Epidermal melanocyte (primary cell): ENCODE data around the gene C9orf152.
"Not testable (repeated sequence)": the region's sequence is repeated elsewhere in the genome, so short reads cannot be mapped to it uniquely, and the experiment has no call there.

Experiments
- DNase-seq: peaks from one replicate; pipeline ENCODE4 v3.0.0; 2011; ENCODE audit warnings: low spot score; ENCODE audit not compliant: insufficient read length

The C9orf152 gene

DNA sequence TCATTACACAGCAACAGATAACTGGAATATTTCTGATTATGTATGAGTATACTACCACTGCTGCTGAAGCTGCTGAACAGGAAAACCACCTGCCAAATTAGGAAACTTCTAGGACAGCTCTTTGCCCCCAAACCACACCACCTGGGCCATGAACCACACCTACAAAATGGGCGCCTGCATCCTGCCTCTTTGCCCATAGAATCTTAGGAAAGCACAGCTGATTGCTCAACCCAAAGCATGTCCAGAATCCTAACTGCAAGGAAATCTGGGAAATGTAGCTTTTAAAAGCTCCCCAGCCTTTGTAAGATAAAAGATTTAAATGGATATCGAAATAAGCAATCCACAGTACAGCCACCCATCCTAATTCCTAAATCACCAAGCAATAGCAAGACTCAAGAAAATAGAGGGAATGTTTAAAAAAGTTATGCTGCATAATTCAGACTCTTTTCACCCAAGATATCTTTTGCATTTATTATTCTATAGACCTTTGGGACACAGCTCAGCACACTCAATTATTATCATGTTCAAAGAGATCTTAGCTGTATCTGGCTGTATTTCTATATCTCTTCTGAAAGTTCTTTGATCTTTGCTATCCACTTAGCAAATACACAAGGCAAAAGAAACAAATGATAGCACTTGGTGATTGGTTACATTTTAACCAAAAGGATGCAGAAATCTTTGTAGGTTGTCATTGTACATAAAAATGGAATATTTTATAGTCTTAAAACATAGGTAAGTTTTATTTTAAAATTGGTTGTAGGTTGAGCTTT is 6.8 kb upstream of the C9orf152 start:
- no peak for DNase-seq

DNA sequence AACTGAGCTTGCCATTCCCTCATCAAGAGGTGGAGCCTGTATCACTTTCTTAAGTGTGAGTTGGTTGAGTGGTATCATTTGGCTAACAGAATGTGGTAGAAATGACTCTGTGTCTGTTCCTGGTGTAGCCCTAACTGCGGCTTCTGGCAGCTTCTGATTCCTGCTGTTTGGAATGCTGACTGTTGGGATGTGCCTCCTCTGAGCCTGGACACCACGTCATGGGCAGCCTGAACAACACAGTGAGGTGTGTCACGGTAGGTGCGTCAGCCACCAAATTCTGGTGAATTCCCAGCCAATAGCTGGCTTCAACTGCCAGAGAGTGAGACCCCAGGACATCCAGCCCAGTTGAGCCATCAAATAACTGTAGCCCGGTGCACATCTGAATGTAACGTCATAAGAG is 6.1 kb upstream of the C9orf152 start:
- DNase-seq = no peak

DNA sequence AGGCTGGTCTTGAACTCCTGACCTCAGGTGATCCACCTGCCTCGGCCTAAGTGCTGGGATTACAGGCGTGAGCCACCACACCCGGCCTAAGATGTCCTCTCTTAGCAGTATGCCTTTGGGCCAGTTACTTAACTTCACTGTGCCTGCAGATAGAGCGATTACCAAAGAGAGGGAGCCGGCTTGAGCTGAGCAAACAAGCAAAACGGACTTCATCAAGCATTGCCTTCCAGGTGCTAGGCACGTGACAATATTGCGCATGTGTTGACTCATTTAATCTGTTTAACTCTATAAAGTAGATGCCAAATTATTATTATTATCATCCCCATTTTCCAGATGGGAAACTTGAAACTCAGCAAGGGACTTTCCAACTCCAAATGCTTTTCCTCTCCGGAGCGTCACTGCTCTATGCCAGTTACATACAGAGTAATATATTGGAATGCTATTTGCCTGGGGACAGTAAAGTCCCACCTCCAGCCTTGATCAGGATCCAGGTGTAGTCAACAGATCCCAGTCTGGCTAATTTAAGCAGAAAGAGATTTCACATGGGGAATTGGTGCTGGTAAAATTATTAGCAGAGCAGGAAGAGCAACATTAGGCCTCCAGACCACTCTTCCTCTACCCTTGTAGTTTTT is 5.6 kb upstream of the C9orf152 start:
- DNase-seq = no peak

DNA sequence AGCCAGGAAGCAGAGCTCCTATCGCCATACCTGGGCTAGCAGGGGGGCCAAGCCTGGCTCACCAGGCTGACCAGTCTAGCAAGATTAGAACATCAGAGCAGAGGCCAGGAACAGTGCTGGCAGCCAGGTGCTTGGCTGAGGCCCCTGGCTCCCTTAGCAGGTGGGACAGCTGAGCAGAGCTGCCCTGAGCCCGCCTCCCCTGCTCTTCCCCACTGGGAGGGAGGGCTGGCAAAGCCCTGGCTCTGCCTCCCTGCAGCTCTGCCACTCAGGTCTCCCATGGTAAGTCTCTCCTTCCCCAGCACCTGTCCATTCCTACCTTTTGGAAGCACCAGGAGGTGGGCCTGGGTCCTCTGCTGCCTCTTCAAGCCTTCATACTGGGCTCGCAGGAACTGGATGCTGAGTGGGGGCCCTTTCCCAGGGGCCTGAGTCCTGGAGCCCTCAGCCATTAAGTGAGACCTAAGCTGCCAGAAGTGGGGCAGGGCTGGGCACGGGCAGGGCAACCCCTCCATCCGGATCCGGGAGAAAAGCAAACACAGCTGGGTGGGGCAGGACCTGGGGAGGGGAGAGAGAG is 803 bp downstream of the C9orf152 start:
- no peak for DNase-seq

DNA sequence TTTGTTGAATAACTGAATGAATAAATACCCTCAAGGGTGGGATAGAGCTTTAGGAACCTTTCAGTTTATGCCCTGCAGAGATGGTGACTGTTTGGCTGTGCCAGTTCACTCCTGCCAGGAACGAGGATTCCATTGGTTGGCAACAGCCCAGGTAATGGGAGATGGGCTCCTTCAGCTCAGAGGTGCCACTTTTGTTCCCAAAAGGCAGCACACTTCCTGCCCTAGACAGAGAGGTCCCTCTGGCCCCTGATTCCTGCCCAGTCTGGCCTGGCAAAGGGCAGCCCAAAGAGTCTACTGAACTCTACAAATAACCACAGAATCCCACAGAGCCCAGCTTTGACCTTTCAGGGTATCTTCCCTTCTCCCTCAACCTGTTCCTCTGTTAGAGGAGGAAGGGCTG is 1.6 kb downstream of the C9orf152 start:
- no peak for DNase-seq

DNA sequence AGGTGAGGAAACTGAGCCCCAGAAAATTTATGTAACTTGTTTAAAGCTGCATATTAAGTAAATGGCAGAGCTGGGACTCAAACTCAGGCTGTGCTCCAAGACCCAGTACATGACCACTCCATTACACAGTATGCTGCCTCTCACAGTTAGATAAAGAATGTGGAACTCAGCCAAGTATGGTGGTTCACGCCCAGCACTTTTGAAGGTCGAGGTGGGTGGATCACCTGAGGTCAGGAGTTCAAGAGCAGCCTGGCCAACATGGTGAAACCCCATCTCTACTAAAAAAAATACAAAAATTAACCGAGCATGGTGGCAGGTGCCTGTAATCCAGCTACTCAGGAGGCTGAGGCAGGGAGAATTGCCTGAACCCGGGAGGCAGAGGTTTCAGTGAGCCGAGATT is 2.3 kb downstream of the C9orf152 start:
- not testable (repeated sequence) for DNase-seq

DNA sequence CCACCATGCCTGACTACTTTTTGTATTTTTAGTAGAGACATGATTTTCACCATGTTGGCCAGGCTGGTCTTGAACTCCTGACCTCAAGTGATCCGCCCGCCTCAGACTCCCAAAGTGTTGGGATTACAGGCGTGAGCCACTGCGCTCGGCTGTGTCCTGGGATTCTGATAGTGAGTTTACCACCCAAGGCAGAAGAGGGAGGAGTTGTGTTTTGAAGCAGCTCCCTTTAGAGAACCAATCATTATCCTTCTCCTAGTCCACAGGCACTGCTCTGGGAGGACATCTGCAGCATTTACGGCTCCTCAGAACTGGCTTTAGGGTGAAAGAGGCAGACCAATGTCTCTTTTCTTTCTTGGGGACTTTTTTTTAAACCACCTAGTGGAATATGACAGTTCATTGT is 5.7 kb downstream of the C9orf152 start:
- DNase-seq = no peak

DNA sequence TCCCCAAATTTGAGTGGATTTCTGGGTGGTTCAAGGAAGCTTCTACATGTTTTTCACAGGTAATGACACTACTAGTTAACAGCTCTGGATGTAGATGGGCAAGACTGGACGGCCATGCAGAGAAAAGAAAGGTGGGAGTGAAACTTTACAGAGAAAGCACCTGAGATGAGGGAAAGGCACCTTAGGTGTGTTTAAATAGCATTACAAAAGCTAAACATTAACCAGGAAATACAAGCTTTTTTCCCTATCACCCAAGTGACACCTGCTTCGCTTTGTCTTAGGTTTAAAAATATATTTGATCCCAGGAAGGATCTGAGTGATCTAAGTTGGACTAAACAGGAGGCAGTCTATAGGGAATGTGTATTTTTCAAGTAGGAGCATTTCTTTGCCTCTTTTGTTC is 8.3 kb downstream of the C9orf152 start:
- no peak for DNase-seq

DNA sequence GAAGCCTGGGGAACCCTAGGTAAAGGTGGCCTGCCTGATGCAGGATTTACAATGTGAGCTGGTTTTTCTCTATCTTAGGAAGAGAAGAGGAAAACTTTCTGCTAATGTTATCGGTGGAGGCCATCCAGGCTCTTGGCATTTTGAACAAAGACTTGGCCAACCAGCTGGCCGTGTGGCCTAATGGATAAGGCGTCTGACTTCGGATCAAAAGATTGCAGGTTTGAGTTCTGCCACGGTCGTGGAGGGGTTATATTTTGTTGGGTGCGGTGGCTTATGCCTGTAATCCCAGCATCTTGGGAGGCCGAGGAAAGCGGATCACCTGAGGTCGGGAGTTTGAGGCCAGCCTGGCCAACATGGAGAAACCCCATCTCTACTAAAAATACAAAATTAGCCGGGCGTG is 9.6 kb downstream of the C9orf152 start:
- DNase-seq = no peak

DNA sequence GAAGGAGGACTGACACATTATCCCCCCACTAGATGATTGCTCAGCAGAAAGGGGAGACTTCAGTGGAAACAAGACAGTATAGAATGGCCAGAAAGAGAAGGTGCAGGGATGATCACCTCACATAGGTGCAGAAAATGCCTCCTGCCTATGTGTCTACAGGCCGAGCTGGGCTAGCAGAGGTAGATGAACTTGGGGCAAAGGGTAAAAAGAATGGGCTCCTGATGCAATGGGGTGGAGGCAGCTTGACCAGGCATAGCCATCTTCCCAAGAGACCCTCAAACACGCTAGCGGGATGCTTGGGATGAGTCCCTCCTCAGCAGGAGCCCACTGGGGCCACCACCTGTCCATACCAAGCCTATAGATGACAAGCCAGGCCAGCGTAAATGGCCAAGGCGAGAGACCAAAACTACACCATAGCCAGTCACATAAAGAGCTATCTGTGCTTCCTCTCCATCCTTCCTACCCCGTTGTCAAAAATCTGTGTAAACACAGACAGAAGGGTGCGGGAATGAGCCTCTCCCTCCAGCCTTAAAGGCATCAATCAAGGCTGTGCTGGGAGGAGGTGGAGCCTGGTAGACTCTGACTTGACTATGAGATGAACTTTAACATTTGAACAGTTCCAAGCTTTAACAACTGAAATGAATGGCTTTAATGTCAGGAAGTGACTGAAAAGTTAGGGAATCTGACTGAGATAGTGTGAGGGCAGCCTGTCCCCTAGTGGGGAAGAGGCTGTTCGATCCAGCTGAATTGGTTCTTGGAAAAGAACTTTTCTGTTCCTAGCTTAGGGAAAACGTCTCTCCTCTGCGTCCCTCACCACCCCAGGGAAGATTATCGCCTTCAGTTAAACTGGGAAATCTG is 10.4 kb downstream of the C9orf152 start:
- no peak for DNase-seq

DNA sequence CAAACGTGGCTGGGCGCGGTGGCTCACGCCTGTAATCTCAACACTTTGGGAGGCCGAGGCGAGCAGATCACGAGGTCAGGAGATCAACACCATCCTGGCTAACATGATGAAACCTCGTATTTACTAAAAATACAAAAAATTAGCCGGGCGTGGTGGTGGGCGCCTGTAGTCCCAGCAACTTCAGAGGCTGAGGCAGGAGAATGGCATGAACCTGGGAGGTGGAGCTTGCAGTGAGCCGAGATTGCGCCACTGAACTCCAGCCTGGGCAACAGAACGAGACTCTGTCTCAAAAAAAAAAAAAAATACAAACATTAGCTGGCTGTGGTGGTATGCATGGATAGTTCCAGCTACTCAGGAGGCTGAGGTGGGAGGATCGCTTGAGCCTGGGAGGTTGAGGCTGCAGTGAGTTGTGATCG is 11.9 kb downstream of the C9orf152 start:
- not testable (repeated sequence) for DNase-seq

DNA sequence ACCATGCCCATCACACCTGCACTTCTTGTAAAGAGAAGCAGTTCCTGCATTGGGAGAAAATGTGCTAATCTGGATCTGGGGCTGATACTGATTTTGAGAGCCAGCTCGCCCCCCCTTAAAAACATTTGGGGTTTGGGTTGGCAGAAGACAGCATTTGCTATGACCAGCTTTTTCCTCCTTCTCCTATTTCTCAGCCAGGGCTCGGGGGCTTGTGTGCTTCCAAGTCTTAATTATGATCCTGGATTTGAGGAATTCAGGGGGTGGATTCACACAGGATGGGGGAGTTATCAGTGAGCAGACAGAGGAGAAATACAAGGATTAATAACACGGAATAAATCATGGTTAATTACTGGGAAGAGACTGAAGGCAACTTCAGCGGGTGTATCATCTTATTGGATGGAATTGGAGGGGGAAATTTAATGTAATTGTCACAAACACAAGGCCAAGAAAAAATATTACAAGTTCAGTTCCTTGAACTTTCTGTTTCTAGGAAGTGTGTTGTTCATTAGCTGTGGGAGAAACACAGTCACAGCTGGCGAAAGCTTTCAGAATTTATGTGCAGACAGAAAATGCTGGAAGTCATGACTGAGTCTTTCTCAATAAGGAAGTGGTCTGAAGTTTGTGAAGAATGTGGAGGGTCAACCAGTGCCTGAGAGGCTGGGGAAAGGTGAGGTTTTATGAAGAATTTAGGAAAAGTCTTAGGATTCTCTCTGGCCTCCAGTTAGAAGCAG is 15.3 kb downstream of the C9orf152 start:
- DNase-seq = no peak

DNA sequence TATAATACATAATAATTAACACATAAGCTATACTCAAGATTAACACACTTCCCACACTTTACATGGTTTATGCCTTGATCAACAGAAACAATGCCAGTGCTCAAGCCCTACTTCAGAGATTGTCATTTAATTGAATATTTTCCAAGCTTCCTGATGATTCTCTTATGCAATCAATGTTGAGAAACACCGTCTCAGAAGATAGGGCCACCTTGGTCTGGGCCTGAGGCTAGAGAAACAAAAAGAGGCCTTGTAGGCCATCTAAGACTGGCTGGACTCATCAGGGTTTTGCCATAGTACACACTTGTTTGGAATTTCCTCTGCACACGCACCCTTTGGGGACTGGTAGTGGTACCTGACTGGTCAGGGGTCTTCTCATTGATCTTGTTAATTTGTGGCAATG is 16.3 kb downstream of the C9orf152 start:
- no peak for DNase-seq

DNA sequence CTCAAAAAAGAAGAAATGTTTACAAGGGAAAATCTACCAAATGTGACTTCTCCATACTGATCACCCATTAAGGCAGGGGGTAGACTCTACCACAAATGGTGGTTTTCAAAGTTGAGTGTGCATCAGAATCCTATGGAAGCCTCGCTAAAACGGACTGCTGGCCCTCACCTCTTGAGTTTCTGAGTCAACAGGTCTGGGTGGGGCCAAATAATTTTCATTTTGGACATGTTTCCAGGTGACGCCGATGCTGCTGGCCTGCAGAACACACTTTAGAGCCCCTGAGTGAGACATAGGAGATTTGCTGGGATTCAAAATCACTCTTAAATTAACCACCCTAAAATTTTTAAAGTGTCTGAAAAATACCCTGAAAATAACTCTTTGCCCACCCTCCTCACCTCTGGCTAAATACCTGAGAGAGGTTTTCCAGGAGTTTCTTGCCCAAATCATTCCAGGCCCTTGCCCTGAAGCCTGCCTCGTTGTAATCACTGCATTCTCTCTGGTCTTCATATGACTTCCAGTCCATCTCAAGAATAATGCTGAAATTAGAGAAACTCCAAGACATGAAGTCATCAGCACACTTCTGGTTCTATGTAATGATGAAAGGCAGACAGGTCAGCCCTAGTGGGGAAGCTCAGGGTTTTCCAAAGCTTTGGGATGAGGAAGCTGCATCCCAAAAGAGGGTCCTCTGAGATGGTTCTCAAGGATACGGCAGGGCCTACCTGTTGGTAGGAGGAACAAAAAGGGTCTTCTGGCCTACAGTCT is 18.2 kb downstream of the C9orf152 start:
- DNase-seq = no peak

DNA sequence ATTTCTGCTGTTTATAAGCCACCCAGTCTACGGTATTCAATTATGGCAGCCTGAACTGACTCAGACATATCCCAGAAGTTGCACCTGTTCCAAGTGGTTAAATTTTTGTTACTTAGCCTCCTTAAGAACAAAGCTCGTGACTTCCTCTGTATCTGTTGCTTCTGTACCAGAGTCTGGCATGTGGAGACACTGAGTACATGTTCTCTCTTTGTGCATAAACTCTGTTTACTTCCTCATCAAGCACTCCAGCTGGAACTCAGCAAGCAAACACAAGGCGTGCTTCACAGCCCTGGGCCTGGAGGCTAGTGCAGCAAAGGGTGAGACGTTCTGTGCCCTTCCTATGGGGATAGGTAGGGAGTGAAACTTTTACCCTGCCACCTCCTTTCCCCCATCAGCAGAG is 19.0 kb downstream of the C9orf152 start:
- DNase-seq = no peak

DNA sequence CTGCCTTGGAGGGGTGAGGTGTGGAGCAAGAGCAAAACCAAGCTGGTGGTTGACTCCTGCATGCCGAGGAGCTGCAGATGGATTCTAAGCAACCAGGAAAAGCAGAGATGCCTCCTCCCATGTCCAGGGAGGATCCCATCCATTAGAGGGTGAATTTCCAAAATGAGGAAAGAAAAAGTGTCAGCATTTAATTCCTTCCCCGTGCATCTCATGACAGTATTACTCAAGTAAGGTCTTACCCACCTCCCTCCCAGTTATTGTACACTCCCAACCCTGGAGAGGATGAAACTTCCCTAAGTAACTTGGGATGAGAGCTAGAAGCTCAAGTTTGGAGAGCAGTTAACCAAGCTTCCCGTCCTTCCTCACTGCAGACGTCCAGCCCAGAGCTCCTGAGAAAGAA is 19.9 kb downstream of the C9orf152 start:
- no peak for DNase-seq

DNA sequence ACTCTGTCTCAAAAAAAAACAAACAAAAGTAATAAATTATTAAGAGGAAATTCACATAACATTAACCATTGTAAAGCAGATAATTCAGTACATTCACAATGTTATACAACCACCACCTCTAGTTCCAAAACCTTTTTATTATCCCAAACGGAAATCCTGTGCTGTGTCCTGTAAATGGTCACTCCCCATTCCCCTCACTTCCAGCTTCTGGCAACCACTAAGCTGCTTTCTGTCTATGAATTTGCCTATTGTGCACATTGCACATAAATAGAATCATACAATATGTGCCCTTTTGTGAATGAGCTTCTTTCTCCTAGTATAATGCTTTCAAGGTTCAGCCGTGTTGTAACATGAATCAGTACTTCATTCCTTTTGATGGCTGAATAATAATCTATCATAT is 20.8 kb downstream of the C9orf152 start:
- DNase-seq = no peak

DNA sequence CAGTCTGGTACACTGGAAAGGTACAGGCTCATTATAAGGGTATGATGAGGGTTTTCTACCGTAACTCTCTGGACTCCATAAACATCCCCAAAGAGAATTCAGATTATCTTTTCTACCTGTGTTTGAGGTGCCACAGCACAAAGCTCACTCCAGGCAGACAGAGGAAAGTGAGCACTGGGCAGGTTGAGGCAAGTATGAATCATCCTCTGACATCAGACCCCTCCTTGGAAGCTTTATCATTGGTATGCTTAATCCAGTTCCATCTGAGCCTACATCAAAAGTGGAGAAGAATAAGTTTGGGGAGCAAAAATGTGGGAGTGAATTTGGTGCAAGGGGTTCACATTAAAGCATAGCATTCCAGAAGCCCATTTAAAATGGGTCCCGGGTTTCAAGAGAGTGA is 21.7 kb downstream of the C9orf152 start:
- no peak for DNase-seq

DNA sequence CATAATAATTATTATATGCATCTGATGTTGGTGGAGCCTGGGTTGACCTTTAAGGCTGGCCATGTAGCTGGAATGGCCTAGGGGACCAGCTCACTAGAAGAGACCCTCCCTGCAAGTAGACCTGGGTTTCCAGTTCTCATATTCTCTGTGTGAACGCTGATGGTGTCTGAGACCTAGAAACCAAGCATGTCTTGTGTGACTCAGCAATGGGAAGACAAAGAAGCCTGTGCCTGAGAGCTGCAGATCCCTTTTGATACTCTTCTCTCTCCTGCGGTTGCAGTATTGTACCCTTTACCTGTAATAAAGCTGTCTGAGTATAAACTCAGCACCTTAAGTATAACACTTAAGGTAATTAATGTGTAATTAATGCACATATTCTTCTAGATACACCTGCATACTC is 22.2 kb downstream of the C9orf152 start:
- no peak for DNase-seq
